ENCODE measurements around the gene PRKCZ. TPM values are rescaled to one million over a fixed set of nuclear protein-coding genes. Genes with fewer than 3 reads are reported as not detected.

Gene PRKCZ
- polyA plus RNA-seq, 1 of the 3 experiments (the other 2 are of a cell fraction) = 24.2 TPM

- Histone ChIP-seq H3K9me2 (no peaks in the 10 kb centered on the region), H3K9ac (no peak overlapping the region), H3F3A (replicated peaks; ENCODE audit: insufficient read depth) (no peaks in the 10 kb centered on the region), H3K9me3 (no peaks in the 10 kb centered on the region), H2AFZ (ENCODE audit: low read depth) (no peak overlapping the region), H3K4me1 (ENCODE audit: control insufficient read depth in 1 of 2, insufficient read depth in 2 of 2, low read depth in 1 of 2, low read length in 1 of 2) (no peaks in the 10 kb centered on the region), H3K4me2 (no peak overlapping the region), H3K27ac (ENCODE audit: low read depth in 2 of 2, low read length in 1 of 2) (no peak overlapping the region), H3K79me2 (ENCODE audit: insufficient read depth) (no peaks in the 10 kb centered on the region; the same call in 1 of the 2 replicates), H4K20me1 (ENCODE audit: insufficient read depth) (no peaks in the 10 kb centered on the region), H3K4me3 (ENCODE audit: low read depth in 2 of 2, low read length in 1 of 2) (no peak overlapping the region), H3K27me3 (ENCODE audit: insufficient read depth) (no peaks in the 10 kb centered on the region), H3K36me3 (replicated peaks in 1 of 2; ENCODE audit: control insufficient read depth in 1 of 2, insufficient read depth in 2 of 2, low read length in 1 of 2) (peaks cover 0 to 4% of the 10 kb centered on the region in 2 experiments)
- TF ChIP-seq NFIC (IDR thresholded peaks at IDR 0.05; ENCODE audit: borderline replicate concordance) (no peak), TEAD4 (IDR thresholded peaks at IDR 0.05; ENCODE audit: borderline replicate concordance, insufficient read depth) (no peak), MXI1 (IDR thresholded peaks at IDR 0.05; ENCODE audit: low read depth, low read length) (no peak), RAD21 (IDR thresholded peaks at IDR 0.05; ENCODE audit: low read length) (no peak), GATA2 (CRISPR knock-in tag; IDR thresholded peaks at IDR 0.05) (no peak), SIN3A (IDR thresholded peaks at IDR 0.05; ENCODE audit: borderline replicate concordance, low read depth, low read length) (no peak), MAX (IDR thresholded peaks at IDR 0.05; ENCODE audit: low read depth) (no peak), RXRA (IDR thresholded peaks at IDR 0.05; ENCODE audit: borderline replicate concordance, low read depth) (no peak), TAF1 (IDR thresholded peaks at IDR 0.05; ENCODE audit: borderline replicate concordance, low read depth, low read length) (no peak), RFX5 (IDR thresholded peaks at IDR 0.05; ENCODE audit: low read length) (no peak), USF1 (IDR thresholded peaks at IDR 0.05; ENCODE audit: borderline replicate concordance, low read depth) (no peak), GABPA (IDR thresholded peaks at IDR 0.05; ENCODE audit: low read depth) (no peak), FOXJ3 (CRISPR knock-in tag; IDR thresholded peaks at IDR 0.05) (no peak), MEF2A (IDR thresholded peaks at IDR 0.05; ENCODE audit: borderline replicate concordance, low read depth) (no peak)
- DNase-seq = no peak
- ChIA-PET CTCF (interaction anchor here (1.0 kb wide), 1 partner anchor 14 kb away, joined by 3 read pairs; no protein-coding TSS in a partner anchor), POLR2A (no interaction called here)
- 96% methylated on average over 12 of the region's 23 CpGs for WGBS (ENCODE audit: low lambda C conversion rate)
Observed at GRCh38 chr1:2060535-2060934, 10.3 kb downstream of the PRKCZ start.

- Histone ChIP-seq H2AFZ (ENCODE audit: low read depth) (no peak overlapping the region), H3K36me3 (replicated peaks in 1 of 2; ENCODE audit: control insufficient read depth in 1 of 2, insufficient read depth in 2 of 2, low read length in 1 of 2) (peaks cover 0 to 4% of the 10 kb centered on the region in 2 experiments), H3K27me3 (ENCODE audit: insufficient read depth) (no peaks in the 10 kb centered on the region), H3K4me2 (no peak overlapping the region), H3K4me3 (ENCODE audit: low read depth in 2 of 2, low read length in 1 of 2) (no peak overlapping the region), H4K20me1 (ENCODE audit: insufficient read depth) (no peaks in the 10 kb centered on the region), H3K9me3 (no peaks in the 10 kb centered on the region), H3K9ac (no peak overlapping the region), H3K9me2 (no peaks in the 10 kb centered on the region), H3F3A (replicated peaks; ENCODE audit: insufficient read depth) (no peaks in the 10 kb centered on the region), H3K4me1 (ENCODE audit: control insufficient read depth in 1 of 2, insufficient read depth in 2 of 2, low read depth in 1 of 2, low read length in 1 of 2) (no peaks in the 10 kb centered on the region), H3K27ac (ENCODE audit: low read depth in 2 of 2, low read length in 1 of 2) (no peak overlapping the region), H3K79me2 (ENCODE audit: insufficient read depth) (no peaks in the 10 kb centered on the region; the same call in 1 of the 2 replicates)
- ChIA-PET CTCF (no interaction called here), POLR2A (no interaction called here)
- DNase-seq = no peak
- no peak for TF ChIP-seq CHD2 (IDR thresholded peaks at IDR 0.05; ENCODE audit: low read length, partially characterized antibody)
- no peak for TF ChIP-seq ZBTB33 (IDR thresholded peaks at IDR 0.05; ENCODE audit: borderline replicate concordance, low read depth)
- no peak for TF ChIP-seq EZH2phosphoT487 (IDR thresholded peaks at IDR 0.05; ENCODE audit: borderline replicate concordance, low read depth)
- TF ChIP-seq ELF1 (IDR thresholded peaks at IDR 0.05) = no peak
- no peak for TF ChIP-seq MAX (IDR thresholded peaks at IDR 0.05; ENCODE audit: low read depth)
- TF ChIP-seq RFX5 (IDR thresholded peaks at IDR 0.05; ENCODE audit: low read length) = no peak
- no peak for TF ChIP-seq SIN3A (IDR thresholded peaks at IDR 0.05; ENCODE audit: borderline replicate concordance, low read depth, low read length)
- no peak for TF ChIP-seq NFIC (IDR thresholded peaks at IDR 0.05; ENCODE audit: borderline replicate concordance)
- no peak for TF ChIP-seq YY1 (IDR thresholded peaks at IDR 0.05; ENCODE audit: low read depth)
- 77% methylated on average over 12 of the region's 28 CpGs for WGBS (ENCODE audit: low lambda C conversion rate)
Observed at GRCh38 chr1:2061065-2061778, 11.0 kb downstream of the PRKCZ start.

Measured in SK-N-SH (cell line).